HEK293T (cell line): Measurements from ENCODE around the gene GABBR2.

ENCODE experiments used
- CTCF ChIA-PET: fragments of 350-600 bp; formaldehyde crosslinking; extraction: SDS; loops from one replicate; lab custom pipeline; 2021; ENCODE audit warnings: antibody characterized with exemption, inconsistent platforms; lab: Yijun Ruan, JAX
- POLR2A ChIA-PET: fragments of 350-600 bp; formaldehyde crosslinking; extraction: SDS; loops from one replicate; lab custom pipeline; 2020; ENCODE audit warnings: antibody characterized with exemption, inconsistent platforms; lab: Yijun Ruan, JAX
- DNase-seq: peaks from one replicate; pipeline ENCODE4 v3.0.0; 2012; ENCODE audit warnings: mixed read lengths; ENCODE audit errors: extremely low spot score
- ARNT ChIP-seq: fragments of 450-650 bp; IDR thresholded peaks from 2 replicates; pipeline ENCODE4 v1.6.1; 2017; ENCODE audit warnings: mild to moderate bottlenecking
- BHLHE40 ChIP-seq: fragments of 450-650 bp; IDR thresholded peaks from 2 replicates; pipeline ENCODE4 v1.6.1; 2016; ENCODE audit warnings: mild to moderate bottlenecking, moderate library complexity, borderline replicate concordance
- CTBP1 ChIP-seq: fragments of 450-650 bp; IDR thresholded peaks from 2 replicates; pipeline ENCODE4 v1.6.1; 2016; ENCODE audit warnings: borderline replicate concordance
- ELF4 ChIP-seq: fragments of 450-650 bp; IDR thresholded peaks from 2 replicates; pipeline ENCODE4 v1.6.1; 2017; ENCODE audit warnings: antibody characterized with exemption
- FOXA1 ChIP-seq: fragments of 450-650 bp; IDR thresholded peaks from 2 replicates; pipeline ENCODE4 v1.6.1; 2016; ENCODE audit warnings: mild to moderate bottlenecking
- FOXK2 ChIP-seq: fragments of 450-650 bp; IDR thresholded peaks from 2 replicates; pipeline ENCODE4 v1.6.1; 2016; ENCODE audit warnings: mild to moderate bottlenecking
- FOXM1 ChIP-seq: fragments of 450-650 bp; IDR thresholded peaks from 2 replicates; pipeline ENCODE4 v1.6.1; 2017; ENCODE audit warnings: mild to moderate bottlenecking, borderline replicate concordance
- HDGF ChIP-seq: fragments of 450-650 bp; IDR thresholded peaks from 2 replicates; pipeline ENCODE4 v1.6.1; 2017; ENCODE audit warnings: antibody characterized with exemption, borderline replicate concordance
- L3MBTL2 ChIP-seq: fragments of 450-650 bp; conservative IDR thresholded peaks from 2 replicates; pipeline ENCODE4 v1.6.1; 2016; ENCODE audit warnings: mild to moderate bottlenecking
- LEF1 ChIP-seq: fragments of 450-650 bp; IDR thresholded peaks from 2 replicates; pipeline ENCODE4 v1.6.1; 2017; ENCODE audit warnings: mild to moderate bottlenecking, borderline replicate concordance
- NFRKB ChIP-seq: fragments of 450-650 bp; IDR thresholded peaks from 2 replicates; pipeline ENCODE4 v1.6.1; 2016; ENCODE audit warnings: mild to moderate bottlenecking, moderate library complexity
- SP1 ChIP-seq: fragments of 450-650 bp; IDR thresholded peaks from 2 replicates; pipeline ENCODE4 v1.6.1; 2017
- SUZ12 ChIP-seq: fragments of 450-650 bp; IDR thresholded peaks from 2 replicates; pipeline ENCODE4 v1.6.1; 2016; ENCODE audit warnings: mild to moderate bottlenecking
- TARDBP ChIP-seq: fragments of 450-650 bp; IDR thresholded peaks from 2 replicates; pipeline ENCODE4 v1.6.1; 2016
- ZNF384 ChIP-seq: fragments of 450-650 bp; IDR thresholded peaks from 2 replicates; pipeline ENCODE4 v1.6.1; 2016
- TF ChIP-seq, protein P1 (sequence below): fragments of 450-650 bp; IDR thresholded peaks from 2 replicates; pipeline ENCODE4 v1.6.1; 2016

GABBR2 gene

DNA sequence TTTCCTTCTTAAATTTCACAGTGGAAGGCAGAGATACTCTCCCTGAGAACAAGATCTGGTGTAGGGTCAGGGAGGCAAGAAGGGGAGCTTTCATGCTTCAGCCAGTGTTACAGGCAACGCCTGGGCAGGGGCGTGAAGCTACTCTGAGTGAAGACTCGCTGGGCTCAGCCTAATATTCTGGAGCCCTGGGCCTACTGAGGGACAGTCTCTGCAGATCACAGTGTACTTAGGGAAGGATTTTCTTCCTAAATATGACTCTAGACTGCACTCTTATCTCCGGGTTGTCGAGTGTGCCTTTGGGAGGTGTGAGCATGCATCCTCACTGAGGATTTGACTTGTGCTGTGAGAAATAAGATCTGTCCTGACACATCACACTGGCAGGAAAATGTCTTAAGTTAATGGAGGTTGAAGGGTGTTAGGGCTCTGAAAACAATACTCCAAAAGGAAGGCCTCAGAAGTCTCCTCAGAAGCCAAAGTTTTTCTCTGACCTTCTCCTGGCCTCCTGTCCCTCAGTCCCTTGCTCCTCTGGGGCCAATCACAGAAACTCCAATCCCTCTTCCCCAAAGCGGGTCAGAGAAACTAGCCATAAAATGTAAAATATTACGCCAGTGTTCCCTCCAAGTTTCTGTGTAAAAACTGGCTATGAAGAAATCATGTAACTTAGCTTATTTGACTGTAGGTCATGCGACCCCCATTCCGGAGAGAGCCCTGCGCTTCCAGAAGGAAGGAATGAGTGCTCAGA lies 296.5 kb downstream of the GABBR2 start:
- no peak for TF ChIP-seq ARNT
- TF ChIP-seq ELF4: no peak
- TF ChIP-seq ZNF384: no peak
- TF ChIP-seq FOXA1: no peak
- no peak for TF ChIP-seq LEF1
- TF ChIP-seq FOXK2: no peak
- no peak for TF ChIP-seq HDGF
- TF ChIP-seq L3MBTL2: no peak
- TF ChIP-seq, protein P1, sequence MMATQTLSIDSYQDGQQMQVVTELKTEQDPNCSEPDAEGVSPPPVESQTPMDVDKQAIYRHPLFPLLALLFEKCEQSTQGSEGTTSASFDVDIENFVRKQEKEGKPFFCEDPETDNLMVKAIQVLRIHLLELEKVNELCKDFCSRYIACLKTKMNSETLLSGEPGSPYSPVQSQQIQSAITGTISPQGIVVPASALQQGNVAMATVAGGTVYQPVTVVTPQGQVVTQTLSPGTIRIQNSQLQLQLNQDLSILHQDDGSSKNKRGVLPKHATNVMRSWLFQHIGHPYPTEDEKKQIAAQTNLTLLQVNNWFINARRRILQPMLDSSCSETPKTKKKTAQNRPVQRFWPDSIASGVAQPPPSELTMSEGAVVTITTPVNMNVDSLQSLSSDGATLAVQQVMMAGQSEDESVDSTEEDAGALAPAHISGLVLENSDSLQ: no peak
- TF ChIP-seq CTBP1: no peak
- no peak for TF ChIP-seq SP1
- no peak for TF ChIP-seq TARDBP
- ChIA-PET CTCF (no interaction called here), POLR2A (no interaction called here)
- DNase-seq: no peak

DNA sequence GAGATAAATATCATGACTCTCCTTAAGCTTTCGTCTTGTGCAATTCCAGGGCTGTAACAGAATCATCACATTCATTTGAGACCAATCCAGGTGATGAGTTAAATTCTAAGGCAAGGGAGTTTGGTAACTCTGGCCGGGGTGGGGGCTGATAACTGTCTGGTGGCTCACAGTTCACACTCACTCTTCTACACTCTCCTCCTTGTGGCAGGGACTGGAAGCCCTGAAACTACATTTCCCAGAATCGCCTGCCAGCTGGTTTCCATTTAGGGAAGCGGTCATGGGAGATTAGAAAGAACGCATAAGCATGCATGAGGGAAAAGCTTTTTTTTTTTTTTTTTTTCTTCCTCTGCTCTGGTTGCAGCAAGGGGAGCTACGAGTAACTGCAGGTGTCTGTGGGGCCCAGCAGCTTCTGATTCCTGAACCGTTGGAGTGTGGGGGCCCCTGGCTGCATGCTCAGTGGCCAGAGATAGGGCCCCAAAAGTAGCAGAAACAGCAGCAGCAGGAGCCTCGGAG lies 298.5 kb downstream of the GABBR2 start:
- ChIA-PET POLR2A (no interaction called here), CTCF (no interaction called here)
- TF ChIP-seq ARNT (no peak), ZNF384 (no peak), CTBP1 (no peak), FOXM1 (no peak), BHLHE40 (no peak), FOXA1 (no peak), NFRKB (no peak), L3MBTL2 (no peak), FOXK2 (no peak), SP1 (no peak), HDGF (no peak), SUZ12 (no peak), LEF1 (no peak)
- DNase-seq: peak; percentile 48

DNA sequence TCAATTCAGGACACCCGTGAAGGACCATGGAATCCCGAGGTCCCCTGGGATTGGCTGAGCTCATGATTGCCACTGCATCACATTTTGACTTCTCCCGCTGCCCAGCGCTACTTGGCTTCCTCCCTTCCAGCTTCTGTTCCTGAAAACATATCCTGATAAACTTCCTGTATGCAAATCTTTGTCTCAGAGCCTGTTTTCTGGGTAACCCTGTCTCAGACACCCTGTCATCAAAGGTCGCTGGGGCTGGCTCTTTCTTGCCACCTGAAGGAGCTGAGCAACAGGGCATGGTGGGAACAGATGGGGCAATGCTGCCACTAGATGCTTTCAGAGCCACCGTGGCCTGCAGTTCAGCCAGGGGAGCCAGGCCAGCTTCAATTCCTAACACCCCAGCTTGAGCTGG lies 299.0 kb downstream of the GABBR2 start:
- TF ChIP-seq TARDBP: no peak
- ChIA-PET POLR2A (no interaction called here), CTCF (no interaction called here)
- DNase-seq: no peak

DNA sequence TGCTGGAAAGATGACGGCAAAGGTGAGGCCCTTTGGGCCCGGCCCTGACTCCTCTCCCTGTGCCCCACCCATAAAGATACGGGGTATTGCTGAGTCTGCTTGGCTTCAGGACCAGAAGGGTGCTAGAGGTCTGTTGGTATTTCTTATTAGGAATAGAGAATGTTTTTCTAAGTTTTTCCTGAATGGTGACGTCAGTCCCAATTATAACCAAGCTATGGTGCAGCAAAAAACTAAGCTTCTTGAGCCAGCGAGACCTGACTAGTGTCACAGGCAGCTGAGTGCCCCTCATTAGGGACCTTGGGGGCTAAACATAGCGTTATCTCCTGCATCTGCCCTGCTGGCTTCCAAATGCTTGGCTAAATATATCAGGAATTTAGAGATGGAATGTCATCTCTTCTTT lies 302.3 kb downstream of the GABBR2 start:
- POLR2A ChIA-PET: no interaction called here
- TF ChIP-seq L3MBTL2: no peak
- CTCF ChIA-PET: no interaction called here
- no peak for DNase-seq

DNA sequence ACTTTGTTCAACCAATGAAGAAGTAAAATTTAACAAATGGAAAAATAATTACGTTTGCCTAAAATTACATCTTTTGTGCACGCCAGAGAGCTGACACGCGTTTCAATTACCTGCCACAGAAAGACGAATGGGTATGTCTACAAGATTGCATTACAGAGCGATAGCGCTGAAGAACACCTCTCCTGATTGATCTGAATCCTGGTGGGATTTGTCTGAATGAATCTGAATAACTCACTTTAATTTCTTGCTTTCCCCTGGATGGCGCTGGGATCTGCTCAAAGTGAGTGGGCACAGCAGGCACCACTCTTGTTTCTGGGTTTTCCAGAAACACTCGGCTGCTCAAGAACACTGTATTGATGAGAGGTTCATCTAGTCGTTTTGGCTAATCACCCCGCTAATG lies 304.5 kb downstream of the GABBR2 start:
- TF ChIP-seq CTBP1 (no peak), FOXM1 (no peak), NFRKB (no peak), ELF4 (no peak), SP1 (no peak), L3MBTL2 (no peak), TARDBP (no peak), HDGF (no peak), FOXK2 (no peak), ARNT (no peak)
- TF ChIP-seq, protein P1: no peak
- ChIA-PET CTCF (no interaction called here), POLR2A (no interaction called here)
- DNase-seq: no peak

DNA sequence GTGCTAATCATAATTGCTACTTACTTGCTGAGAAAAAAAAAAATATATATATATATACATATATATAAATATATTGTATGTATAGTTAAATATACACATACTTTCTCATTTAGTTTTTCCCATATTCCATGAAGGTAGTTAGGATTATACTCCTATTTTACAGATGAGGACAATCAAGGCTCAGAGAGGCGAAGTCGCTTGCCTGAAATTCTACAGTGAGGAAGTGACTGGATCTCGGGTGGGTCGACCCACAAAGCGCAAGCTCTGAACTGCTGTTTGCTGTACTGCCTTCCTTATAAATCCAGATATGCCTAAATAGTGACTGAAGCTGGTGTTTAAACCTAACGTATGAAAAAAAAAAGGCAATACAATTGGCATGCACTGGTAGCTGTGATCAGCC lies 305.0 kb downstream of the GABBR2 start:
- DNase-seq: no peak
- ChIA-PET POLR2A (no interaction called here), CTCF (no interaction called here)
- no peak for TF ChIP-seq BHLHE40

DNA sequence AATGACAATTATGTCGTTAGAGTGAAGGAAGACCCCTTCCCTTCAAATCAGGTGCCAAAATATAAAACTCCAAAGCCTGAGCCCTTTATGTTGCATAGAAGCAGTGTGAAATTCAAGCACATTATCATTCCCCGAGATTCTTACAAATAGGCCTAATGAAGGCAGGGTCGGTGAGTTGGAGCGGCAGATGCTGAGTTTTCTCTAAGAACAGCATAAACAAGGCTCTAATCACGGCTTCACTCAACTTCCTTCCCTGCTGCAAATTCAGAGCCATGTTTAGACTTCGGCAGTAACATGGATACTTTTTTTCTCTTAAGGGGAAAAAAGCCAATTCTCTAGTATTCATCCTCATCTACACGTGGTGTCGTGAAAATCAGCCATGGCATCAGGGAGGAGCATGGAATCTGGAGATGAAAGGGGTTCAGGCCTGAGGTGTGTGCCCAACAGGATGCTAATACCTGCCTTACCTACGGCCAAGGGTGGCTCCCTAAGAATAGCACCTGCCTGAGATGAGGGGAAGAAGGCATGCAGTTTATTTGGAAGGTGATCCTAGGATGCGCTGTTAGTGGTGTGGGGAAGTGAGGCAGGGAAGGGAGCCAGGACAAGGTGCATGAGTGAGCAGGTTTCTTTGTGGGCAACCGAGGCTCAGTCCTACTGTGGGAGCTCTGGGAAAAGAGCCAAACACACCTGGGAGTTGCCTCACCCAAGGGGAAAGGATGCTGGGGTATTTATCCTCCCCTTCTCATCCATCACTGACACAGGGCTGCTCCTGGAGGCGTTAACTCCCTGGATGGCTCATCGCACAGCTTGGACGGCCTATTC lies 306.5 kb downstream of the GABBR2 start:
- TF ChIP-seq FOXM1 (no peak), ZNF384 (no peak), HDGF (no peak), FOXA1 (no peak), CTBP1 (no peak), ELF4 (no peak), L3MBTL2 (no peak), SP1 (no peak), ARNT (no peak), SUZ12 (no peak), NFRKB (no peak), TARDBP (no peak), FOXK2 (no peak), BHLHE40 (no peak), LEF1 (no peak)
- TF ChIP-seq, protein P1: no peak
- CTCF ChIA-PET: no interaction called here
- no peak for DNase-seq
- POLR2A ChIA-PET: no interaction called here
